GM23338 (cell line): ENCODE data around the gene CDC45. TPM values are rescaled to one million over a fixed set of nuclear protein-coding genes. Genes with fewer than 3 reads are reported as not detected.

ENCODE experiments used
- ATAC-seq: fragments of 200-7000 bp; cut with Tn5 transposase; 3 replicates; pipeline ENCODE4 v1.9.1; 2020
- DNase-seq: peaks from one replicate; pipeline ENCODE4 v3.0.0-alpha.2; 2015; ENCODE audit warnings: low spot score
- H2AFZ ChIP-seq: fragments of 200-600 bp; sonication (generic); 2 replicates; pipeline ENCODE4 v1.8.0; 2016; ENCODE audit warnings: antibody characterized with exemption, mild to moderate bottlenecking, moderate library complexity
- H3F3A ChIP-seq: fragments of 200-600 bp; sonication (generic); replicated peaks from 2 replicates; pipeline ENCODE4 v1.8.0; 2017; ENCODE audit warnings: antibody characterized with exemption, mixed run types, low read depth
- H3K27ac ChIP-seq: fragments of 200-600 bp; sonication (generic); 2 replicates; pipeline ENCODE4 v1.6.1; 2016; ENCODE audit warnings: low read depth
- H3K27me3 ChIP-seq: fragments of 200-600 bp; sonication (generic); 2 replicates; pipeline ENCODE4 v1.8.0; 2016; ENCODE audit warnings: mild to moderate bottlenecking, mixed run types, moderate library complexity; ENCODE audit not compliant: insufficient read depth
- H3K36me3 ChIP-seq: fragments of 200-600 bp; sonication (generic); 2 replicates; pipeline ENCODE4 v1.8.0; 2016; ENCODE audit warnings: mild to moderate bottlenecking; ENCODE audit not compliant: insufficient read depth
- H3K4me1 ChIP-seq: fragments of 200-600 bp; sonication (generic); 2 replicates; pipeline ENCODE4 v1.8.0; 2016; ENCODE audit warnings: mild to moderate bottlenecking, moderate library complexity; ENCODE audit not compliant: insufficient read depth
- H3K4me2 ChIP-seq: fragments of 200-600 bp; sonication (generic); 2 replicates; pipeline ENCODE4 v1.7.1; 2017; ENCODE audit warnings: mixed run types
- H3K4me3 ChIP-seq: fragments of 200-600 bp; sonication (generic); 2 replicates; pipeline ENCODE4 v1.6.1; 2016; ENCODE audit warnings: mixed run types
- H3K79me2 ChIP-seq: fragments of 200-600 bp; sonication (generic); replicated peaks from 2 replicates; pipeline ENCODE4 v1.8.0; 2017; ENCODE audit warnings: mild to moderate bottlenecking; ENCODE audit not compliant: insufficient read depth
- H3K9me2 ChIP-seq: fragments of 200-600 bp; sonication (generic); 2 replicates; pipeline ENCODE4 v1.8.0; 2017; ENCODE audit not compliant: insufficient read depth
- H4K20me1 ChIP-seq: fragments of 200-600 bp; sonication (generic); replicated peaks from 2 replicates; pipeline ENCODE4 v1.8.0; 2017; ENCODE audit warnings: mild to moderate bottlenecking; ENCODE audit not compliant: insufficient read depth
- H3K27ac Mint-ChIP-seq: 2 replicates; pipeline ENCODE4 v1.8.0; 2020; ENCODE audit warnings: inconsistent platforms, mild to moderate bottlenecking, moderate library complexity, mixed read lengths
- H3K27me3 Mint-ChIP-seq: 3 replicates; pipeline ENCODE4 v1.8.0; 2022; ENCODE audit warnings: low read depth, mild to moderate bottlenecking, moderate library complexity, mixed read lengths, inconsistent platforms; ENCODE audit not compliant: insufficient read depth, poor library complexity
- H3K36me3 Mint-ChIP-seq: 3 replicates; pipeline ENCODE4 v1.8.0; 2021; ENCODE audit warnings: low read depth, mild to moderate bottlenecking, inconsistent platforms, moderate library complexity, mixed read lengths
- H3K4me1 Mint-ChIP-seq: 3 replicates; pipeline ENCODE4 v1.8.0; 2020; ENCODE audit warnings: mild to moderate bottlenecking, inconsistent platforms, mixed read lengths
- H3K4me3 Mint-ChIP-seq: 3 replicates; pipeline ENCODE4 v1.8.0; 2021; ENCODE audit warnings: moderate library complexity, mild to moderate bottlenecking, inconsistent platforms, mixed read lengths
- H3K9me3 Mint-ChIP-seq: 3 replicates; pipeline ENCODE4 v1.8.0; 2020; ENCODE audit warnings: moderate library complexity, mild to moderate bottlenecking, inconsistent platforms, mixed read lengths
- EZH2 ChIP-seq: fragments of 200-600 bp; sonication (generic); IDR thresholded peaks from one replicate; pipeline ENCODE4 v1.8.0; 2017; ENCODE audit warnings: antibody characterized with exemption, mild to moderate bottlenecking, low read depth; ENCODE audit not compliant: unreplicated experiment
- JUNB ChIP-seq: IDR thresholded peaks from one replicate; pipeline ENCODE4 v1.6.1; 2016; ENCODE audit warnings: antibody characterized with exemption; ENCODE audit not compliant: unreplicated experiment
- NANOG ChIP-seq: IDR thresholded peaks from 2 replicates; pipeline ENCODE4 v1.6.1; 2016; ENCODE audit warnings: antibody characterized with exemption, borderline replicate concordance
- POLR2AphosphoS5 ChIP-seq: IDR thresholded peaks from 2 replicates; pipeline ENCODE4 v1.6.1; 2016; ENCODE audit warnings: antibody characterized with exemption, low read depth
- STAT1 ChIP-seq: IDR thresholded peaks from one replicate; pipeline ENCODE4 v1.6.1; 2016; ENCODE audit warnings: antibody characterized with exemption; ENCODE audit not compliant: unreplicated experiment
- polyA plus RNA-seq: library from polyadenylated mRNA; unstranded; fragments of >200 nt; fragmentation: Nextera tagmentation; extraction: Ambion mirVana; gene quantifications from 2 replicates; pipeline ENCODE4 v1.2.1, GENCODE V29; 2016
- total RNA-seq: library from RNA; depleted of rRNA; stranded (reverse); fragments of >200 nt; shearing (Covaris generic); gene quantifications from 2 replicates; pipeline ENCODE4 v1.2.3, GENCODE V29; 2014
- TF ChIP-seq, protein P1 (sequence below): fragments of 250-450 bp; sonication (Bioruptor Pico); IDR thresholded peaks from 2 replicates; pipeline ENCODE4 v1.5.0; 2020; ENCODE audit warnings: mild to moderate bottlenecking, moderate library complexity
- TF ChIP-seq, protein P2 (sequence below): IDR thresholded peaks from one replicate; pipeline ENCODE4 v1.6.1; 2018; ENCODE audit warnings: antibody characterized with exemption; ENCODE audit not compliant: unreplicated experiment
- TF ChIP-seq, protein P3 (sequence below): IDR thresholded peaks from 2 replicates; pipeline ENCODE4 v1.6.1; 2016; ENCODE audit warnings: antibody characterized with exemption

Gene CDC45
- total and polyA plus RNA-seq, 2 experiments from 2014 or later = 29.0 to 30.3 TPM

DNA sequence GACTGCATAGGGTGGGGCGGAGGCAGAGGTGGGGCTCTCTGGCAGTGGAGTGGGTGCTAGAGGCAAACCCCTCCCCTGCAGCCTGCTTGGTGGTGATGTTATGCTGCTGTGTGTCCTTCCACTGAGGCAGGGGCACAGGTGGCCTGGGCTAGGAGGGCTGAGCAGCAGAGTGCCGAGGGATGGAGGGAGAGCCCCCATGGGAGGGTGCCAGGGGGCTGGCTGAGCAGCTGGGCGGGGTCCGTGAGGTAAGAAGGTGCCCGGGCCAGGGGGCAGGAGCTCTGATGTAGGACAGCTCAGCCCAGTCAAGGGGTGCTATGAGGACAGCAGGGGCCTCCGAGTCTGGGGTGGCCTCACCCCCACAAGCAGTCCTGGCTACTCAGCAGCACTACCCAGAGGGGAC, 40.3 kb downstream of the CDC45 start:
- H3K9me2 ChIP-seq = no peaks in the 10 kb centered on the region
- ATAC-seq (no peak), DNase-seq (no peak)
- peaks cover 8% of the 10 kb centered on the region; the same call in 1 of the 2 replicates for H3K4me1 ChIP-seq
- no peak overlapping the region for H3K27ac Mint-ChIP-seq
- H2AFZ ChIP-seq = no peak overlapping the region
- H3K27me3 Mint-ChIP-seq = peaks cover 32% of the 10 kb centered on the region
- H3K4me3 Mint-ChIP-seq = no peak overlapping the region
- no peak overlapping the region for H3K4me2 ChIP-seq
- H4K20me1 ChIP-seq = no peaks in the 10 kb centered on the region
- peaks cover 11% of the 10 kb centered on the region; the same call in 1 of the 2 replicates for H3F3A ChIP-seq
- TF ChIP-seq STAT1 (no peak), NANOG (no peak), JUNB (no peak)
- TF ChIP-seq, protein P1, sequence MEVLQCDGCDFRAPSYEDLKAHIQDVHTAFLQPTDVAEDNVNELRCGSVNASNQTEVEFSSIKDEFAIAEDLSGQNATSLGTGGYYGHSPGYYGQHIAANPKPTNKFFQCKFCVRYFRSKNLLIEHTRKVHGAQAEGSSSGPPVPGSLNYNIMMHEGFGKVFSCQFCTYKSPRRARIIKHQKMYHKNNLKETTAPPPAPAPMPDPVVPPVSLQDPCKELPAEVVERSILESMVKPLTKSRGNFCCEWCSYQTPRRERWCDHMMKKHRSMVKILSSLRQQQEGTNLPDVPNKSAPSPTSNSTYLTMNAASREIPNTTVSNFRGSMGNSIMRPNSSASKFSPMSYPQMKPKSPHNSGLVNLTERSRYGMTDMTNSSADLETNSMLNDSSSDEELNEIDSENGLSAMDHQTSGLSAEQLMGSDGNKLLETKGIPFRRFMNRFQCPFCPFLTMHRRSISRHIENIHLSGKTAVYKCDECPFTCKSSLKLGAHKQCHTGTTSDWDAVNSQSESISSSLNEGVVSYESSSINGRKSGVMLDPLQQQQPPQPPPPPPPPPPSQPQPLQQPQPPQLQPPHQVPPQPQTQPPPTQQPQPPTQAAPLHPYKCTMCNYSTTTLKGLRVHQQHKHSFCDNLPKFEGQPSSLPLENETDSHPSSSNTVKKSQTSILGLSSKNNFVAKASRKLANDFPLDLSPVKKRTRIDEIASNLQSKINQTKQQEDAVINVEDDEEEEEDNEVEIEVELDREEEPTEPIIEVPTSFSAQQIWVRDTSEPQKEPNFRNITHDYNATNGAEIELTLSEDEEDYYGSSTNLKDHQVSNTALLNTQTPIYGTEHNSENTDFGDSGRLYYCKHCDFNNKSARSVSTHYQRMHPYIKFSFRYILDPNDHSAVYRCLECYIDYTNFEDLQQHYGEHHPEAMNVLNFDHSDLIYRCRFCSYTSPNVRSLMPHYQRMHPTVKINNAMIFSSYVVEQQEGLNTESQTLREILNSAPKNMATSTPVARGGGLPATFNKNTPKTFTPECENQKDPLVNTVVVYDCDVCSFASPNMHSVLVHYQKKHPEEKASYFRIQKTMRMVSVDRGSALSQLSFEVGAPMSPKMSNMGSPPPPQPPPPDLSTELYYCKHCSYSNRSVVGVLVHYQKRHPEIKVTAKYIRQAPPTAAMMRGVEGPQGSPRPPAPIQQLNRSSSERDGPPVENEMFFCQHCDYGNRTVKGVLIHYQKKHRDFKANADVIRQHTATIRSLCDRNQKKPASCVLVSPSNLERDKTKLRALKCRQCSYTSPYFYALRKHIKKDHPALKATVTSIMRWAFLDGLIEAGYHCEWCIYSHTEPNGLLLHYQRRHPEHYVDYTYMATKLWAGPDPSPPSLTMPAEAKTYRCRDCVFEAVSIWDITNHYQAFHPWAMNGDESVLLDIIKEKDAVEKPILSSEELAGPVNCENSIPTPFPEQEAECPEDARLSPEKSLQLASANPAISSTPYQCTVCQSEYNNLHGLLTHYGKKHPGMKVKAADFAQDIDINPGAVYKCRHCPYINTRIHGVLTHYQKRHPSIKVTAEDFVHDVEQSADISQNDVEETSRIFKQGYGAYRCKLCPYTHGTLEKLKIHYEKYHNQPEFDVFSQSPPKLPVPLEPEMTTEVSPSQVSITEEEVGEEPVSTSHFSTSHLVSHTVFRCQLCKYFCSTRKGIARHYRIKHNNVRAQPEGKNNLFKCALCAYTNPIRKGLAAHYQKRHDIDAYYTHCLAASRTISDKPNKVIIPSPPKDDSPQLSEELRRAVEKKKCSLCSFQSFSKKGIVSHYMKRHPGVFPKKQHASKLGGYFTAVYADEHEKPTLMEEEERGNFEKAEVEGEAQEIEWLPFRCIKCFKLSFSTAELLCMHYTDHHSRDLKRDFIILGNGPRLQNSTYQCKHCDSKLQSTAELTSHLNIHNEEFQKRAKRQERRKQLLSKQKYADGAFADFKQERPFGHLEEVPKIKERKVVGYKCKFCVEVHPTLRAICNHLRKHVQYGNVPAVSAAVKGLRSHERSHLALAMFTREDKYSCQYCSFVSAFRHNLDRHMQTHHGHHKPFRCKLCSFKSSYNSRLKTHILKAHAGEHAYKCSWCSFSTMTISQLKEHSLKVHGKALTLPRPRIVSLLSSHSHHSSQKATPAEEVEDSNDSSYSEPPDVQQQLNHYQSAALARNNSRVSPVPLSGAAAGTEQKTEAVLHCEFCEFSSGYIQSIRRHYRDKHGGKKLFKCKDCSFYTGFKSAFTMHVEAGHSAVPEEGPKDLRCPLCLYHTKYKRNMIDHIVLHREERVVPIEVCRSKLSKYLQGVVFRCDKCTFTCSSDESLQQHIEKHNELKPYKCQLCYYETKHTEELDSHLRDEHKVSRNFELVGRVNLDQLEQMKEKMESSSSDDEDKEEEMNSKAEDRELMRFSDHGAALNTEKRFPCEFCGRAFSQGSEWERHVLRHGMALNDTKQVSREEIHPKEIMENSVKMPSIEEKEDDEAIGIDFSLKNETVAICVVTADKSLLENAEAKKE (CRISPR knock-in tag) = no peak
- H3K9me3 Mint-ChIP-seq = no peaks in the 10 kb centered on the region
- H3K27me3 ChIP-seq = peaks cover 36% of the 10 kb centered on the region
- H3K4me1 Mint-ChIP-seq = peaks cover 8% of the 10 kb centered on the region
- H3K79me2 ChIP-seq = no peaks in the 10 kb centered on the region
- H3K36me3 Mint-ChIP-seq = peaks cover 17% of the 10 kb centered on the region
- H3K4me3 ChIP-seq = no peak overlapping the region
- no peak overlapping the region for H3K27ac ChIP-seq
- H3K36me3 ChIP-seq = no peaks in the 10 kb centered on the region

DNA sequence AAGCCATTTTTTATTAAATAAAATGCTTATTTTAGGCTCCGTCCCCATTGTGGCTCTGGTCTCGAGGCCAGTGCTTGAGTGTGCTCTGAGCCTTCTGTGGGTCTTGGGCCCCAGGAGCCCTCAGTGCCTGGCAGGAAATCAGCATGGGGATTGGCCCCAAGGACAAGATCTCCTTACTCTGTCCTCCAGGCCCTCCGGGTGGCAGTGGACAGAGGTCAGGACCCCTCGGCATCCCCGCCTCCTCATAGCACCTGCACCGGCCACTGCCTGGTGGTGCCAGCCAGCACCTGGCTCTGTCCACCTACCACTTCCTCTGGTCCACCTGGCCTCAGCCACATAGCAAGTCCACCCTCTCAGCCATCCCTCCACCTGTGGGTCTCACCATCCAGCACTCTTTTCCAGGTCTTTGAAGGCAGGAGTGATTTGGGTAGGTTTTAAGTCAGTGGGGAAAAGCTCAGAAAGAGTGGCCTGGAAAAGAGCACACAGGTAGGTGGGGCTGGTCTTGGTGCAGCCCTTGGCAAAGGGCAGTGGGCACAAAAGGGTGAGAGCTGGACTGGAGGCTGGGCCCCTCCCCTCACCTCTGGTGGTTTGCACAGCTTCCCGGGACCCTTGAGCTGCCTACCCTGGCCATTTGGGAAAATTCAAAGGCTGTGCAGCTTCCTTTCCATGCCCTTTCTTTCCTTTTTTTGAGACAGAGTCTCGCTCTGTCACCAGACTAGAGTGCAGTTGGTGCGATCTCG, 41.0 kb downstream of the CDC45 start:
- no peak for DNase-seq
- Histone ChIP-seq H2AFZ (no peak overlapping the region), H3K27me3 (peaks cover 42% of the 10 kb centered on the region), H3K79me2 (no peaks in the 10 kb centered on the region), H3K9me2 (no peaks in the 10 kb centered on the region), H3K4me2 (no peak overlapping the region), H3K36me3 (no peaks in the 10 kb centered on the region), H3F3A (peaks cover 11% of the 10 kb centered on the region; the same call in 1 of the 2 replicates), H4K20me1 (no peaks in the 10 kb centered on the region), H3K27ac (no peak overlapping the region), H3K4me3 (no peak overlapping the region), H3K4me1 (peaks cover 8% of the 10 kb centered on the region; the same call in 1 of the 2 replicates)
- ATAC-seq = no peak
- Mint-ChIP-seq H3K4me1 (peaks cover 9% of the 10 kb centered on the region), H3K9me3 (no peaks in the 10 kb centered on the region), H3K27me3 (peaks cover 37% of the 10 kb centered on the region), H3K36me3 (peaks cover 10% of the 10 kb centered on the region; the same call in 2 of the 3 replicates), H3K4me3 (no peak overlapping the region), H3K27ac (no peak overlapping the region)
- TF ChIP-seq, protein P2, sequence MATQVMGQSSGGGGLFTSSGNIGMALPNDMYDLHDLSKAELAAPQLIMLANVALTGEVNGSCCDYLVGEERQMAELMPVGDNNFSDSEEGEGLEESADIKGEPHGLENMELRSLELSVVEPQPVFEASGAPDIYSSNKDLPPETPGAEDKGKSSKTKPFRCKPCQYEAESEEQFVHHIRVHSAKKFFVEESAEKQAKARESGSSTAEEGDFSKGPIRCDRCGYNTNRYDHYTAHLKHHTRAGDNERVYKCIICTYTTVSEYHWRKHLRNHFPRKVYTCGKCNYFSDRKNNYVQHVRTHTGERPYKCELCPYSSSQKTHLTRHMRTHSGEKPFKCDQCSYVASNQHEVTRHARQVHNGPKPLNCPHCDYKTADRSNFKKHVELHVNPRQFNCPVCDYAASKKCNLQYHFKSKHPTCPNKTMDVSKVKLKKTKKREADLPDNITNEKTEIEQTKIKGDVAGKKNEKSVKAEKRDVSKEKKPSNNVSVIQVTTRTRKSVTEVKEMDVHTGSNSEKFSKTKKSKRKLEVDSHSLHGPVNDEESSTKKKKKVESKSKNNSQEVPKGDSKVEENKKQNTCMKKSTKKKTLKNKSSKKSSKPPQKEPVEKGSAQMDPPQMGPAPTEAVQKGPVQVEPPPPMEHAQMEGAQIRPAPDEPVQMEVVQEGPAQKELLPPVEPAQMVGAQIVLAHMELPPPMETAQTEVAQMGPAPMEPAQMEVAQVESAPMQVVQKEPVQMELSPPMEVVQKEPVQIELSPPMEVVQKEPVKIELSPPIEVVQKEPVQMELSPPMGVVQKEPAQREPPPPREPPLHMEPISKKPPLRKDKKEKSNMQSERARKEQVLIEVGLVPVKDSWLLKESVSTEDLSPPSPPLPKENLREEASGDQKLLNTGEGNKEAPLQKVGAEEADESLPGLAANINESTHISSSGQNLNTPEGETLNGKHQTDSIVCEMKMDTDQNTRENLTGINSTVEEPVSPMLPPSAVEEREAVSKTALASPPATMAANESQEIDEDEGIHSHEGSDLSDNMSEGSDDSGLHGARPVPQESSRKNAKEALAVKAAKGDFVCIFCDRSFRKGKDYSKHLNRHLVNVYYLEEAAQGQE = no peak
- TF ChIP-seq, protein P3, sequence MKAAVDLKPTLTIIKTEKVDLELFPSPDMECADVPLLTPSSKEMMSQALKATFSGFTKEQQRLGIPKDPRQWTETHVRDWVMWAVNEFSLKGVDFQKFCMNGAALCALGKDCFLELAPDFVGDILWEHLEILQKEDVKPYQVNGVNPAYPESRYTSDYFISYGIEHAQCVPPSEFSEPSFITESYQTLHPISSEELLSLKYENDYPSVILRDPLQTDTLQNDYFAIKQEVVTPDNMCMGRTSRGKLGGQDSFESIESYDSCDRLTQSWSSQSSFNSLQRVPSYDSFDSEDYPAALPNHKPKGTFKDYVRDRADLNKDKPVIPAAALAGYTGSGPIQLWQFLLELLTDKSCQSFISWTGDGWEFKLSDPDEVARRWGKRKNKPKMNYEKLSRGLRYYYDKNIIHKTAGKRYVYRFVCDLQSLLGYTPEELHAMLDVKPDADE = no peak
- TF ChIP-seq POLR2AphosphoS5 = no peak
- TF ChIP-seq EZH2 = no peak
